HCT116 (cell line): Measurements from ENCODE around the gene COPG1. TPM values are rescaled to one million over a fixed set of nuclear protein-coding genes. Genes with fewer than 3 reads are reported as not detected.
A peak's percentile ranks its signal among the peaks of the same experiment; 100 is the strongest.

Experiments used
- ATAC-seq: fragments of 200-7000 bp; cut with Tn5 transposase; 2 replicates; pipeline ENCODE4 v1.9.1; 2020; ENCODE audit warnings: mild to moderate bottlenecking, moderate library complexity
- BruUV-seq: library from RNA; stranded (reverse); fragments of 400-500 nt; replicated peaks from 2 replicates; lab custom pipeline; 2021; lab: Mats Ljungman, UMichigan
- CTCF ChIA-PET: fragments of 300-600 bp; sonication (Branson Sonifier 250); formaldehyde crosslinking; loops from one replicate; lab custom pipeline; 2021; ENCODE audit warnings: antibody characterized with exemption; lab: Charles Lee
- POLR2A ChIA-PET: fragments of 300-600, 350-600 bp; sonication (Branson Sonifier 250); formaldehyde crosslinking; loops from one replicate; lab custom pipeline; 2021; ENCODE audit warnings: antibody characterized with exemption; lab: Charles Lee
- RAD21 ChIA-PET, 2 experiments: fragments of 300-600 bp; sonication (Branson Sonifier 250); formaldehyde crosslinking; loops; one replicate each; lab custom pipeline; 2023; ENCODE audit warnings: low total read pairs in 2 of 2; ENCODE audit not compliant: uncharacterized antibody in 2 of 2, unreplicated experiment in 2 of 2, low non-redundant PET in 1 of 2; lab: Charles Lee
- DNase-seq: peaks from one replicate; pipeline ENCODE4 v3.0.0-alpha.2; 2010; ENCODE audit warnings: low read depth, low spot score
- H2AFZ ChIP-seq: fragments of 200-600 bp; shearing (Covaris generic), sonication (generic); 2 replicates; pipeline ENCODE4 v1.6.1; 2017; ENCODE audit warnings: low read depth, mixed run types, mixed read lengths, antibody characterized with exemption, low read length; ENCODE audit not compliant: poor library complexity, severe bottlenecking
- H3K27ac ChIP-seq: 2 replicates; pipeline ENCODE4 v1.5.1; 2012; ENCODE audit warnings: low read depth, low read length
- H3K27me3 ChIP-seq: fragments of 200-600 bp; sonication (generic); 2 replicates; pipeline ENCODE4 v1.6.1; 2016; ENCODE audit warnings: mixed run types, low read length, mixed read lengths; ENCODE audit not compliant: insufficient read depth
- H3K36me3 ChIP-seq, 2 experiments: fragments of 200-500 bp in 1 of 2; fragments of 200-600 bp in 1 of 2; sonication (Bioruptor generic) in 1 of 2; sonication (generic) in 1 of 2; 2 replicates each; pipeline versions ENCODE4 v1.5.1 to v1.6.1; 2014 to 2016; ENCODE audit warnings: low read length in 2 of 2, inconsistent platforms in 1 of 2, mixed read lengths in 1 of 2, mixed run types in 1 of 2; ENCODE audit not compliant: insufficient read depth in 2 of 2, control insufficient read depth in 1 of 2
- H3K4me1 ChIP-seq, 2 experiments: fragments of 200-600 bp in 1 of 2; sonication (generic) in 1 of 2; 2 replicates each; pipeline versions ENCODE4 v1.5.1 to v1.6.1; 2012 to 2017; ENCODE audit warnings: low read length in 2 of 2, inconsistent platforms in 1 of 2, mild to moderate bottlenecking in 1 of 2, mixed read lengths in 1 of 2, mixed run types in 1 of 2, moderate library complexity in 1 of 2; ENCODE audit not compliant: insufficient read depth in 2 of 2, control insufficient read depth in 1 of 2
- H3K4me2 ChIP-seq: fragments of 200-600 bp; sonication (generic); 2 replicates; pipeline ENCODE4 v1.6.1; 2017; ENCODE audit warnings: mixed run types, low read length, mixed read lengths
- H3K4me3 ChIP-seq, 2 experiments: fragments of 200-600 bp in 1 of 2; sonication (generic) in 1 of 2; replicated peaks in 1 of 2; 2 replicates each; pipeline ENCODE4 v1.5.1; 2011 to 2016; ENCODE audit warnings: low read length in 2 of 2, control low read depth in 1 of 2, low read depth in 1 of 2, mild to moderate bottlenecking in 1 of 2, mixed read lengths in 1 of 2, mixed run types in 1 of 2
- H3K79me2 ChIP-seq: fragments of 200-600 bp; sonication (generic); 2 replicates; pipeline ENCODE4 v1.6.1; 2017; ENCODE audit warnings: mild to moderate bottlenecking, mixed run types, low read length, moderate library complexity, mixed read lengths; ENCODE audit not compliant: insufficient read depth
- H3K9ac ChIP-seq: fragments of 200-600 bp; sonication (generic); 2 replicates; pipeline ENCODE4 v1.6.1; 2016; ENCODE audit warnings: low read length, mixed read lengths
- H3K9me2 ChIP-seq: fragments of 200-600 bp; sonication (generic), shearing (Covaris generic); 2 replicates; pipeline ENCODE4 v1.6.1; 2017; ENCODE audit warnings: mixed run types, mild to moderate bottlenecking, moderate library complexity; ENCODE audit not compliant: insufficient read depth
- H3K9me3 ChIP-seq, 2 experiments: fragments of 200-500 bp in 1 of 2; fragments of 200-600 bp in 1 of 2; sonication (Bioruptor generic) in 1 of 2; sonication (generic) in 1 of 2; 2 replicates each; pipeline ENCODE4 v1.6.1; 2014 to 2017; ENCODE audit warnings: low read length in 2 of 2, mixed read lengths in 2 of 2, inconsistent platforms in 1 of 2, low read depth in 1 of 2, mild to moderate bottlenecking in 1 of 2, mixed run types in 1 of 2, moderate library complexity in 1 of 2; ENCODE audit not compliant: control insufficient read depth in 1 of 2, insufficient read depth in 1 of 2
- H4K20me1 ChIP-seq: fragments of 200-600 bp; sonication (generic), shearing (Covaris generic); 2 replicates; pipeline ENCODE4 v1.6.1; 2017; ENCODE audit warnings: mixed run types, mild to moderate bottlenecking, moderate library complexity; ENCODE audit not compliant: insufficient read depth
- CBX3 ChIP-seq: IDR thresholded peaks from 2 replicates; pipeline ENCODE4 v1.6.1; 2012; ENCODE audit warnings: low read depth
- CEBPB ChIP-seq: IDR thresholded peaks from 2 replicates; pipeline ENCODE4 v1.6.1; 2012; ENCODE audit warnings: low read depth
- CTCF ChIP-seq, 3 experiments: fragments of 200-600 bp in 1 of 3; sonication (generic) in 1 of 3; IDR thresholded peaks in 2 of 3; conservative IDR thresholded peaks in 1 of 3; 2 replicates each; pipeline ENCODE4 v1.5.1; 2012 to 2017; ENCODE audit warnings: low read depth in 2 of 3, low read length in 2 of 3, antibody characterized with exemption in 1 of 3, borderline replicate concordance in 1 of 3, control low read depth in 1 of 3, mild to moderate bottlenecking in 1 of 3, mixed read lengths in 1 of 3, mixed run types in 1 of 3, moderate library complexity in 1 of 3; ENCODE audit not compliant: insufficient read depth in 1 of 3
- JUND ChIP-seq: IDR thresholded peaks from 2 replicates; pipeline ENCODE4 v1.6.1; 2012
- MAX ChIP-seq: IDR thresholded peaks from 2 replicates; pipeline ENCODE4 v1.6.1; 2012
- POLR2A ChIP-seq: IDR thresholded peaks from 2 replicates; pipeline ENCODE4 v1.7.0; 2011; ENCODE audit warnings: borderline replicate concordance; ENCODE audit not compliant: insufficient read depth, insufficient read length; ENCODE audit errors: extremely low read depth
- SRF ChIP-seq: IDR thresholded peaks from 2 replicates; pipeline ENCODE4 v1.6.1; 2012; ENCODE audit warnings: low read depth
- TCF7L2 ChIP-seq: IDR thresholded peaks from 2 replicates; pipeline ENCODE4 v1.7.0; 2011; ENCODE audit warnings: borderline replicate concordance, inconsistent platforms; ENCODE audit not compliant: insufficient read depth, insufficient read length; ENCODE audit errors: extremely low read depth
- YY1 ChIP-seq: IDR thresholded peaks from 2 replicates; pipeline ENCODE4 v1.6.1; 2011; ENCODE audit warnings: low read length, low read depth, moderate library complexity, mild to moderate bottlenecking; ENCODE audit not compliant: insufficient replicate concordance; ENCODE audit errors: extremely low read depth
- ZFX ChIP-seq: fragments of 450-650 bp; IDR thresholded peaks from 2 replicates; pipeline ENCODE4 v1.6.1; 2017
- ZNF274 ChIP-seq: fragments of 200-500 bp; sonication (Bioruptor generic); IDR thresholded peaks from 2 replicates; pipeline ENCODE4 v1.6.1; 2014; ENCODE audit warnings: mild to moderate bottlenecking, low read depth, low read length, inconsistent platforms
- intact Hi-C: fragments of 100-400 bp; cut with micrococcal nuclease; formaldehyde crosslinking; loops from 2 replicates; pipeline ENCODE4 v1.10.0; 2022
- total RNA-seq: library from RNA; stranded (reverse); gene quantifications from one replicate; pipeline ENCODE4 v1.2.1, GENCODE V29; 2021; ENCODE audit not compliant: unreplicated experiment
- TF ChIP-seq, protein P1 (sequence below): IDR thresholded peaks from 2 replicates; pipeline ENCODE4 v1.6.1; 2011; ENCODE audit warnings: mild to moderate bottlenecking, low read length, moderate library complexity; ENCODE audit not compliant: insufficient replicate concordance; ENCODE audit errors: extremely low read depth
- TF ChIP-seq, protein P2 (sequence below): IDR thresholded peaks from 2 replicates; pipeline ENCODE4 v1.6.1; 2012

Gene COPG1
- total RNA-seq, 1 experiment from 2014 or later: 182 TPM

GRCh38 chr3:129312021-129312639 lies 62.7 kb downstream of the COPG1 start:
- CTCF ChIA-PET: interaction anchor here (1.2 to 1.4 kb wide), 2 partner anchors 71 to 342 kb away, joined by 4 read pairs; no protein-coding TSS in a partner anchor

GRCh38 chr3:129312671-129313414 lies 63.4 kb downstream of the COPG1 start:
- intact Hi-C loops: no loop called here
- H3K4me1 ChIP-seq: peaks cover 14 to 35% of the 10 kb centered on the region in 2 experiments
- DNase-seq (no peak), ATAC-seq (no peak)
- H3K9me2 ChIP-seq: no peaks in the 10 kb centered on the region
- no TSS peak for BruUV-seq
- ChIA-PET CTCF (interaction anchor here (1.2 to 1.4 kb wide), 2 partner anchors 71 to 343 kb away, joined by 4 read pairs; no protein-coding TSS in a partner anchor), POLR2A (interaction anchor here (1.0 to 1.3 kb wide), 3 partner anchors 33 to 309 kb away, joined by 3 read pairs; partner anchors contain the start of gene COPG1), RAD21 (no interaction called here)
- no peaks in the 10 kb centered on the region for H4K20me1 ChIP-seq
- H3K9ac ChIP-seq: no peak overlapping the region
- H3K27ac ChIP-seq: peak overlapping the region; percentile 4; the same call in 1 of the 2 replicates
- no peak overlapping the region for H3K4me2 ChIP-seq
- no peak overlapping the region for H2AFZ ChIP-seq
- no peaks in the 10 kb centered on the region for H3K36me3 ChIP-seq
- H3K4me3 ChIP-seq: no peak overlapping the region
- no peaks in the 10 kb centered on the region for H3K9me3 ChIP-seq
- H3K79me2 ChIP-seq: peaks cover 7% of the 10 kb centered on the region; the same call in 1 of the 2 replicates
- H3K27me3 ChIP-seq: no peaks in the 10 kb centered on the region
- TF ChIP-seq SRF (no peak), CTCF (IDR thresholded peaks at IDR 0.05 in 2 of 3, conservative IDR thresholded peaks at IDR 0.05 in 1 of 3; ENCODE audit: borderline replicate concordance in 1 of 3, insufficient read depth in 1 of 3, low read depth in 2 of 3, low read length in 2 of 3) (no peak), ZFX (no peak), ZNF274 (no peak), MAX (no peak), TCF7L2 (no peak), YY1 (no peak), CEBPB (no peak), CBX3 (no peak), POLR2A (no peak)
- TF ChIP-seq, protein P1, sequence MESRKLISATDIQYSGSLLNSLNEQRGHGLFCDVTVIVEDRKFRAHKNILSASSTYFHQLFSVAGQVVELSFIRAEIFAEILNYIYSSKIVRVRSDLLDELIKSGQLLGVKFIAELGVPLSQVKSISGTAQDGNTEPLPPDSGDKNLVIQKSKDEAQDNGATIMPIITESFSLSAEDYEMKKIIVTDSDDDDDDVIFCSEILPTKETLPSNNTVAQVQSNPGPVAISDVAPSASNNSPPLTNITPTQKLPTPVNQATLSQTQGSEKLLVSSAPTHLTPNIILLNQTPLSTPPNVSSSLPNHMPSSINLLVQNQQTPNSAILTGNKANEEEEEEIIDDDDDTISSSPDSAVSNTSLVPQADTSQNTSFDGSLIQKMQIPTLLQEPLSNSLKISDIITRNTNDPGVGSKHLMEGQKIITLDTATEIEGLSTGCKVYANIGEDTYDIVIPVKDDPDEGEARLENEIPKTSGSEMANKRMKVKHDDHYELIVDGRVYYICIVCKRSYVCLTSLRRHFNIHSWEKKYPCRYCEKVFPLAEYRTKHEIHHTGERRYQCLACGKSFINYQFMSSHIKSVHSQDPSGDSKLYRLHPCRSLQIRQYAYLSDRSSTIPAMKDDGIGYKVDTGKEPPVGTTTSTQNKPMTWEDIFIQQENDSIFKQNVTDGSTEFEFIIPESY: no peak

More at GRCh38 chr3:129312021-129312639, 62.7 kb downstream of the COPG1 start:
- ATAC-seq: no peak
- H4K20me1 ChIP-seq: no peaks in the 10 kb centered on the region
- H3K9me2 ChIP-seq: no peaks in the 10 kb centered on the region
- no peaks in the 10 kb centered on the region for H3K36me3 ChIP-seq
- no peak for DNase-seq
- ChIA-PET RAD21 (no interaction called here), POLR2A (no interaction called here)
- H3K4me1 ChIP-seq: peaks cover 14 to 34% of the 10 kb centered on the region in 2 experiments
- no peak overlapping the region for H2AFZ ChIP-seq
- no peaks in the 10 kb centered on the region for H3K9me3 ChIP-seq
- H3K9ac ChIP-seq: no peak overlapping the region
- intact Hi-C loops: no loop called here
- H3K4me2 ChIP-seq: no peak overlapping the region
- H3K27ac ChIP-seq: no peak overlapping the region
- BruUV-seq: no TSS peak
- H3K27me3 ChIP-seq: no peaks in the 10 kb centered on the region
- TF ChIP-seq TCF7L2 (no peak), JUND (no peak)
- TF ChIP-seq, protein P2, sequence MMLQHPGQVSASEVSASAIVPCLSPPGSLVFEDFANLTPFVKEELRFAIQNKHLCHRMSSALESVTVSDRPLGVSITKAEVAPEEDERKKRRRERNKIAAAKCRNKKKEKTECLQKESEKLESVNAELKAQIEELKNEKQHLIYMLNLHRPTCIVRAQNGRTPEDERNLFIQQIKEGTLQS: no peak
- TF ChIP-seq, all 23 proteins: peak for 0
- H3K4me3 ChIP-seq: no peak overlapping the region
- peaks cover 7% of the 10 kb centered on the region; the same call in 1 of the 2 replicates for H3K79me2 ChIP-seq
